HG03175 (cell line): ENCODE measurements around the gene SEPTIN10.
"Not testable (repeated sequence)": the region's sequence is repeated elsewhere in the genome, so short reads cannot be mapped to it uniquely, and the experiment has no call there.

Source experiments
- ATAC-seq: cut with Tn5 transposase; IDR thresholded peaks from one replicate; pipeline ENCODE4 v1.9.1; 2021; ENCODE audit warnings: mild to moderate bottlenecking, moderate library complexity; ENCODE audit not compliant: unreplicated experiment

The SEPTIN10 gene

DNA sequence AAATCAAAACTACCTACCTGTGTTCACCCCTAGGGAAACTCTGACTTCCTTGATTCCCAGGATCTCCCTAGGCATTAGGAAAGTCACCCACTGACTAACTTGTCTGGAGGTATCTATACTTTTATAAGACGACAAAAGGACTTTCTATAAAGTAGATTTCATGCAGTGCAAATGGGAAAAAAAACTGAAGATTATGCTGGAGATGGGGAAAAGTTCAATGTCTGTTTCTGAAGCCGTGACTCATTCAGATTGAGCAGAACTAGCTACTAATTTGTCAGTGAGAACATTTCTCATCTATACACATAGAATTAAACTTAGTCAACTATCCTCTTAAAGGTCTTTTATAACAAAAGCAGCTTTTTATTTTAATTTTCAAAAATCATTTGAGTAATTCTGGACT is 6.0 kb downstream of the SEPTIN10 start:
- no peak for ATAC-seq

DNA sequence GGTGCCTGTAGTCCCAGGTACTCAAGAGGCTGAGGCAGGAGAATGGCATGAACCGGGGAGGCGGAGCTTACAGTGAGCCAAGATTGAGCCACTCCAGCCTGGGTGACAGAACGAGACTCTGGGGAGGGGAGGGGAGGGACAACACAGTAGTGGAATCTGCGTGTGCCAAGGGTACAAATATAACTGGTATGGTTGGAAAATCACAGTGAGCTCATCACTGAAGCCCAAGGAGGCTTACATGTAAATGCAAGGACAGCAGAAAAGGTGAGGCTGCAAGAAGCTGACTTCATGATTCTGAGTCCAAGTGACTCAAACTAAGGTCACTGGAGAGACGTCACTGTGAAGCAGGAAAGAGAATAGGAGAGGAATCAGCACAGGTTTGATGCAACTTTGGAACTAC is 9.2 kb downstream of the SEPTIN10 start:
- no peak for ATAC-seq

DNA sequence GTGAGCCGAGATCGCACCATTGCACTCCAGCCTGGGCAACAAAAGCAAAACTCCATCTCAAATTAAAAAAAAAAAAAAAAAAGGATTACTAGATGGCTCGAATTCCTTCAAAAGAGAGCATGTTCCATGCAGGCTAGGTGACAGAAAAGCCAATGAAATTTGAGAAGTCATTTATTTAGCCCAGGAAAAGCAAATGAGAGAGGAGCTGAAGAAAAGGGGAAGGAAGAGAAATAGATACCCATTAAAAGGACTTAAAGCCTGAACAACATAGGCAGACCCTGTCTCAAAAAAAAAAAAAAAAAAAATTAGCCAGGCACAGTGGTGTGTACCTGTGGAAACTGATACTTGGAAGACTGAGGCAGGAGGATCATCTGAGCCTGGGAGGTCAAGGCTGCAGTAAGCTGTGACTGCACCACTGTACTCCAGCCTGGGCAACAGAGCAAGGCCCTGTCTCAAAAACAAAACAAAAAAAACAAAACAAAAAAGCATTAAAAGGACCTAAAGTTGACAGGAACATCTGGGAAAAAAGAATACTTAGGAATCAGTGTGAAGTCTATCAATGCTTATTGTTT is 11.1 kb downstream of the SEPTIN10 start:
- no peak for ATAC-seq

DNA sequence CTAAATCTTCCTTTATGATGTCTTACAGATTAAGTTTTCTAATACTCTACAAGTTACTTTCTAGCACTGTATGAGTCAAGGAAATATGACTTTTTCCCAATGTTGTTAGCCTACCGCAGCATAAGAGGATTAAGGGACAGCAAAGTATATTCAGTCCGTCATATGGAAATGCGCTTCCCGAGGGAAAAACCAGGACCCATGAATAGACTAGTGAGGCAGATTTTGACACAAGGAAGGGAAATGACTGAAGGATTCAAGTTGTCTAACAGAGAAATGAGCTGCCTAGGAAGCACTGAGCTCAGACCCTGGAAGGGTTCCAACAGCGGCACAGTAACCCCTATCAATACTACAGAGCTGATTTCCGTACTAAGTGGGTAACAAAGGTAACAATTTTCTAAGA is 12.0 kb downstream of the SEPTIN10 start:
- ATAC-seq = no peak

DNA sequence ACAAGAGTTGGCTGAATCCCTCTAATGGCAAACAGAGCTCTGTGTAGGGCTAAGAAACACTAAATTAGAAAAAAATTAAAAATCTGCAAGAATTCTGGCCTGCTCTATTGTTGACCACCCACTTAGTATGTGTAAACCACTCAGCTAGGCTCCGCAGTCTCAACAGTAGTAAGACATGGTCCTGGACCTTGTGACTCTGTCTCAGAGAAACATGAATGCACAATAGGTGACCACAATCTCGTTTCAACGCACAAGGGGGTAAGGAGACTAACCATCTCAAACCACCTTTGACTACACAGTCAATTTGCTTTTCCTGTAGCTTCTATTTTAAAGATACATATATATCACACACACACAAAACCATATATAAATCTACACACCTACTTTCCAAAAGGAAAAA is 16.5 kb downstream of the SEPTIN10 start:
- ATAC-seq = no peak

DNA sequence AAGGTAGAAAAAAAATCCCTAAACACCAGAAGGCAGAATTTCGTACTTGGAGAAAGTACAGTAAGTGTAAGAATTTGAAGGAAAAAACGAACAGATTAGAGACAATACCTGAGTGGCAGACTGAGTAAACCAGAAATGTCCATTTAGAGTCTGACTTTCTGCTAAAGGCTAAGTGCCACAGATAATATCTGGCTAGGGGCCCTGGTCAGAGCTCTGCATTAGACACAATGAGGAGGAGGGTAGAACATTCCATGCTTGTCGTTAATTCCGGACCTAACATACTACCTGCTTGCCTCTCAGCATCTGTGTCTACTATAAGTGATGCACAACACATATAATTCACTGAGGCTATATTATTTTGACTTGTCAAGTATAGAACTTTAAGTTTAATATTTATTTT is 18.1 kb downstream of the SEPTIN10 start:
- no peak for ATAC-seq

DNA sequence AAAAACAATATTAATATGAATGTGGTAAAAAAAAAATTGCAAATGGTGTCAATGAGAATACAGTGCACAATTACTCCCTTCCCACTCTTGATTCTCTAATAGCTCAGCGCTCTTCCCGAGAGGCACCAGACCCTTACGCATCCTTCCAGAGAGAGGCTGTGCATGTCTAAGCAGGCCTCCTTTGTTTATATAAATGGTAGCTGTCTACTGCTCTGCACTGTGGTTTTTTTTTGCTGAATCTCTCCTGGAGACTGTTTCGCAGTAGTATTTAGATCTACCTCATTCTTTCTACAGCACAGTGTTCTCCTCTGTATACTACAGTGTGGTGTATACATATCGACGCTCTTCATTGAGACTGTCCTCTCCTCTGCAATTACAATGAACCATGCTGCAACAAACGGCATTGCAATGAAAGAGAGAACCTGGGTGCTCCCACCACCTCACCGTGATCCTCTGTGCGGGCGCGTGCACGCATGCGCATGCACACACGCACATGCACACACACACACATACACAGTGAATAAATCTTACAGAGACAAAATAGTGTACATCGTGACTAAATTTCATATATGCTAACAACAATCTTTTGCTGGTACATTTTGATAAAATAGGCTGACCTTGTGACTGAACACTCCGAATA is 19.4 kb downstream of the SEPTIN10 start:
- no peak for ATAC-seq

DNA sequence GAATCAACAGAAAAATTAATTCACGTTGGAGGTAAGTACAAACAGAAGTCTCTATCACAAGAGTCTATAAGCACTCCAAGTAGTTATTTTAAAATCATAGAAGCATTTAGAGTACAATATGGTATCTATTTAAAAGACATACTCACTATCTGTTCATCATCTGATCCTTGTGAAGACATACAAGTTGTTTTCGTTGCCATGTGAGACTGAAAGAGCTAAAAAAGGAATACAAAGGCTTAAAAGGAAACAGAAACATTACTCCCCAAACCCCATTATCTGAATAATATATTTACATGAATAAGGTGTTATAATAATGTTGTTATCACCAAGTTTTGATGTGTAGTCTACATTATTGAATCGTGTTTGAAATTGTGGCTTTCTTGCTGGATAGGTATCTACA is 20.9 kb downstream of the SEPTIN10 start:
- no peak for ATAC-seq

DNA sequence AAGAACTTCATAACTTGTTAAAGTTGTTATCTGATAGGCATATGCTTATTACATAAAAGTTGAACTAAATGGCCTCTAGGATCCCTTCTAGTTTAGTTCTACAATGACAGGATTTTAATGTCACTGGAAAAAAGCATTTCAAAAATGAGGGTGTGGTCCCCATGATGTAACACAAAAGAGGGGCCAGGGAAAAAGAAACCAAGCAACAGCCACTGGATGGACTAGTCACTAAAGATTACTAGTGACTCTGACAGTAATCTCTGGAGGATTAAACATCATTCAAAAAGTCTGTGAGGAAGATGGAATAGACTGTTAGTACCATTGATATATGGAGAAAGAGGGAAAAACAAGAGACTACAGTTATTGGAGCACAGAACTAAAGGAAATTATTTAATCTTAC is 22.6 kb downstream of the SEPTIN10 start:
- no peak for ATAC-seq

DNA sequence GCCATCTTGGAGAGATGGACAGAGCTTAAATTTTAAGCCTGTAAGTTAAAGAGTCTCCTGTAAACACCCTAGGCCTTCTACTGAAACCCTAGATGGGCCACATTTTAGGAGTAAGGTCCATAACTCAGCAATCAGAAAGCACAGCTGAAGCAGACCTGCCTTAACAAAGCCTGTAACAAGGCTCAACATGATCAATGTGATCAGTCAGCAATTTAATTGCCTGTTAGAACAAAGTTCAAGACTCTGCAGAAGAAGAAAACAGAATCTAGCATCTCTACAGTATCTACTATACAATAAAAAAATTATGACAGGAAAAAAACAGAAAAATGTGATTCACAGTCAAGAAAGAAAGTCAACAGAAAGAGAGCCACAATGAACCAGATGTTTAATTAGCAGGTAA is 27.1 kb downstream of the SEPTIN10 start:
- ATAC-seq = no peak

DNA sequence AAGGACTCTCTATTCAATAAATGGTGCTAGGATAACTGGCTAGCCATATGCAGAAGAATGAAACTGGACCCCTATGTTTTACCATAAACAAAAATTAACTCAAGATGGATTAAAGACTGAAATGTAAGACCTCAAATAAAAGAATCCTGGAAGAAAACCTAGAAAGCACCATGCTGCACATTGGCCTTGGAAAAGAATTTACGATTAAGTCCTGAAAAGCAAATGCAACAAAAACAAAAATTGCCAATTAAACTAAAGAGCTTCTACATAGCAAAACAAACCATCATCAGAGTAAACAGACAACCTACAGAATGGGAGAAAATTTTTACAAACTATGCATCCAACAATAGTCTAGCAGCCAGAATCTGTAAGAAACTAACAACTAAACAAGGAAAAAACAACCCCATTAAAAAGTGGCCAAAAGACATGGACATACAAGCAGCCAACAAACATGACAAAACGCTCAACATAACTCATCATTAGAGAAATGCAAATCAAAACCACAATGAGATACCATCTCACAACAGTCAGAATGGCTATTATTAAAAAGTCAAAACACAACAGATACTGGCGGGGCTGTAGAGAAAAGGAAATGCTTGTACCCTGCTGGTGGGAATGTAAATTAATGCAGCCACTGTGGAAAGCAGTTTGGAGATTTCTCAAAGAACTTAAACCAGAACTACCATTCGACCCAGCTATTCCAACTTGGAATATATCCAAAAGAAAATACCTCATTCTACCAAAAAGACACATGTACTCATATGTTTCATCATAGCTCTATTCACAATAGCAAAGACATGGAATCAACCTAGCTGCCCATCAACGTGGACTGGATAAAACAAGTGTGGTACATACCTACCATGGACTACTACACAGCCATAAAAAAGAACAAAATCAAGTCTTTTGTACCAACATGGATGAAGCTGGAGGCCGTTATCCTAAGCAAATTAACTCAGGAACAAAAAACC is 30.6 kb downstream of the SEPTIN10 start:
- ATAC-seq = no peak

DNA sequence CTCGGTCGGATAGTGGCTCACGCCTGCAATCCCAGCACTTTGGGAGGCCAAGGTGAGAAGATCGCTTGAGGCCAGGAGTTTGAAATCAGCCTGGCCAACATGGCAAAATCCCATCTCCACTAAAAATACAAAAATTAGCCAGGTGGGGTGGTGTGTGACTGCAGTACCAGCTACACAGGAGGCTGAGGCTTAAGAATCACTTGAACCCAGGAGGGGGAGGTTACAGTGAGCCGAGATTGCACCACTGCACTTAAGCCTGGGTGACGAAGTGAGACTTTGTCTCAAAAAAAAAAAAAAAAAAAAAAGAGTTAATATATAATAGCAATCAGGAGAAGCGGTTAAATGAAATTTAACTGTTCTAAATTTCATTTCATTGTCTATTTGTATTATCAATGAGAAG is 36.1 kb downstream of the SEPTIN10 start:
- not testable (repeated sequence) for ATAC-seq

DNA sequence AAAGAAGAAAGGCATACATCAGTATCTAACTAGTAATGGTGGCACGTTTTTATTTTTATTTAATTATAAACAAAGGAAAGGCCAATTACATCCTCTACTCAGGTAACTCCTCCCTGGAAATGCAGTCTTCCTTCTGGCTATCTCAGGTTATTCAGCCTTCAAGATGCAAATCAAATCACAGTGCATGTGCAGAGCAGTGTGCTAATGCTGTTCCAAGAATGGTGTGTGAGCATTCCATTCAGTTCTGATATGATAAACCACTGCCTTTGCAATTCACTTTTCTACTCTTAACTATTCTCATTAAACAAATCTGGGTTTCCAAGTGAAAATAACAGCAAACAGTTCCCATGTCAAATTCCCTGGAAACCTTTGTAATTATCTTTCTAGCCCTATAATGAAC is 38.4 kb downstream of the SEPTIN10 start:
- ATAC-seq = no peak

DNA sequence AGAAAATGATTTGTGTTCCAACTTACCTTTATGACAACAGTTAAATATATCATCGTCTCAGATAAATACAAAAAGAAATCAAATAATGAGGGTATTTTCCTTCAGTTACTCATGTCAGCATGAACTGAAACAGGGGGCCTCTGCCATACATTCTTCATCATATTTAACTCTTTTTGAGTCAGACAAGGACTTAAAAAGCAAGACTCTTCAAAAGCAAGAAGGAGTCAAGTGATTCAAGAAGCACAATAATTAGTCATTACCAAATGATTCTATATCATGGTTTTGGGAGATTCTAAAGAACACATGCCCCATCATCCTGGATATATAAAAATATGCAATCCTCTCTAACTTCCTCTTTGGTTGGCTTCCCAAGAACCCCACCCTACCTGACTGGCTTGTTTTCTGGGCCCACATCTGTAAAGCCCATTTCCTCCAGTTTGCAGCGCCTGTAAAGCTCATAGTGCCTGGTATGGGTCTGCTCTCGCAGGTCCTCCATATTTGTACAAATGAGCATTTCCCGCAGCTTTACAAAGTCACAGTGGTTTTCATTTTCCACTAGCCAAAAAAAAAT is 49.7 kb downstream of the SEPTIN10 start:
- no peak for ATAC-seq

DNA sequence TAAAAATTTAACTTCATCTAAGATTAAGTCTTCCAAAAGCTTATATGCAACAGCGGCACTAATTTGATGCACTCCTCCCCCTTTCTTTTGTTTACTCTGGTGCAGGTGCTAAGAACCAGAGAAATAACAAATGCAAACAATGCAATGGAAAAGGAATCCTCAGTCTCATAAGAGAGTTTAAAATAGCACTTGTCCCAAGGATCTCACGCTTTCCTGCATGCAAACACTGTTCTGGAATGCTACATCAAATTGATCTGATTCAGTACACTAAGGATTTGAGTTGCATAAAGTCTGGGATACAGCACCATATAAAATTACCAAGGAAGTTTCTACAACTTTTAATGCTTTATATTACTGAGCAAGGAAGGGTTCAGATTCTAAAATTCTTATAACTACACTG is 50.5 kb downstream of the SEPTIN10 start:
- ATAC-seq = no peak

DNA sequence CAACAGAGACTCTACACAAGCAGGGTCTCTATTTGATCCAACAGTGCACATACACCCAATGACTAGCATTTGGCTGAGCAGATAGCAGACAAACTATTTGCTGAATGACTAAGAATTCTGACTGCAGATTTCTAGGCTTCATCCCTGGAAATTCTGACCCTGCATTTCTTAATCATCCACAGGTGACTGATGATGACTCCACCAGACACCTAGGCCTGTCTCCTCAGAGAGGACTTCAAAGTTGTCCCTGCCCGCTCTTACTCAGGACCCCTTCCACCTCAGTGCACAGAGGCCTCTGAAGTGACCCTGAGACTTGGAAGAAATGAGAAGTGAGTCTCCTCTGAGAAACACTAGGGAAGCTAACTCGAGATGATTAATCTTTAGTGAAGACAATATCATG is 51.3 kb downstream of the SEPTIN10 start:
- ATAC-seq = no peak

DNA sequence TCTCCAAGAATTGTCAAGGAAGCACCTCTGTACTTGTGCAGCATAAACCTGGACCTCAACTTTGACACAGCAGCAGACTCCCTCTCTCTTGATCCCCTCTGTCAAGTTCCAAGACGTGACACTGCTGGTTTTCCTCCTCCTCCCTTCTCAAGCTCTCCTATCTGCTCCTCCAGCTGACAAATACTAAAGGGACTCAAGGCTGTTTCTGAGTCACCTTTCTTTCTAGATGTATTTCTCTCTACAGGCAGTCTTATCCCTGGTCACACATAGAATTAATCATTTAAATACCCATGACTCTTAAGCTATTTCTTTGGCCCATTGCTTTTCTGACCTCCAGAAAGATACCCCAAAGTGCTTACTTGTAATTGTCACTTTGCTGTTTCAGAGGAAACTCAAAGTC is 53.5 kb downstream of the SEPTIN10 start:
- no peak for ATAC-seq

DNA sequence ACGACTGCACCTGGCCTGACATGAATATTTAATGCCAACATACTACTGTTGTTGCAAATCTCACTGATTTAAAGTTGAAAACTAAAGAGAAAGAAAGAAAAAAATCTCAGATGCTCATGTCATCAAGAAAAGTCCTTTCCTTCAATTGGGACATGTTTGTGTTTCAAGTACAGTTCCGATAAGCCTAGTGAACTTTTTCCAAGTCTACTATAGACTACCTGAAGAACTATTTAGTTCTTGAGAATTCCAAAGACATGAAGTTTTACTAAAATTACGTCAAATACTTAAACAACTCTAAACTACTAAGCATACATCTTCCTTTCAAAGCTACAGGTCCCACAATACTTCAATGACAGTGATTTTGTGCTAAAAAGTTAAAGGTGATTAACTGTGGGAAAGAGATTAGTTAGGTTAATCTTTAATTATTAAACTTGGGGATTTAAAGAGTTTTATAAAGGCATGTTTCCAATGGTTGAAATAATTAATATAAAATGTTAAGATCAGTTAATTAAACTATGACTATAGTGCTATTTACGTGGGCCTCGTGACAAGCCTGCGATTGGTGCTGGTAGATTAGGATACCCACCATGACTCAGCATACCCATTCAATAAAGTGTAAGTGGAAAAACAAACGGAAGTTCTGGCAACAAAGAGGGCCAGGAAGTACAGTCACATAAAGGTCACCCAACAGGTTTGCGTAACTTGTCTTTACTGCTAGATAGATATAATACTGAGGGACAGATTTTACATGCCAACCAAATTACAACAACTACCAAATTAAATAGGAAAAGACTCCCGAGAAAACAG is 55.5 kb downstream of the SEPTIN10 start:
- ATAC-seq = no peak

DNA sequence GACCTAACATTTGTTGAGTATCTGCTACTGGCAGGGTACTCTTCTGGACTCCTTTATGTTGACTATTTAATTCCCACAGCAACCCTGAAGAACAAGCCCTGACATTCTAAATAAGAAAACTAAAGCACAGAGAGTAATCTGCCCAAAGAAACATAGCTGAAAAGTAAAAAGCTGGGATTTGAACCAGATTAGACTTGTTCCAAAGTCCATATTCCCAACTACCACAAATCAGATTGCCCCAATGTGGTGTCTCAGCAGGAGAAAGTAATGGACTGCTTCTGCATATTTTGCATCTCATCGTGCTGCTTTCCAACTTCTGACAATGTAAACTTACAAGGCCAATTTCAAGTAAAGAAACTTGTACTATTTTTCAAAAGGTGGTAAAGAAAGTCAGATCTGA is 56.5 kb downstream of the SEPTIN10 start:
- no peak for ATAC-seq

DNA sequence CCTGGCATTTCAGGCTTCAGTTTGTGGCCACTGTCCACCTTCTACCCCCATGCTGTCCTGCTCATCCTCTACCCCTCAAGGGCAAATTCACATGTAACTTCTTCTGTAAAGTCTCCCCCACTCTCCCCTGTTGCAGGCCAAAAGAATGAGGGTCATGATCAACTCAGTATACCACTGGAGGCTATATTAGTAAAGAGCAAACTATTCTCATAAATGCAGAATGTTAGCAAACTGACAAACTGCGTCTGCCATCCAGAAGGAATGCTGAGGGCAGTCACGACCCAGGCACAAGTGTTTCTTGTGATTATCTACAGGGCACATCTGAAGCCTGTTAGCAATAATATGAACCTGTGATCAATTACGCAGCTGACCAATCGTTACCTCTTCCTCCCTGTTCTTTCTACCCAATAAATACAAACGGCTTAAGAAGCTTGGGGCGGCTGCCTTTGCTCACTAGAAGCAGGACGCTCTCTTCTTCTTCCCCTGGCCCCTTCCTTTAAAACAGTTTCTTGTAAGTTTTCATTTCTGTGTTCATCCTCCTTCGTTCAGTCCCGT is 58.3 kb downstream of the SEPTIN10 start:
- ATAC-seq = no peak

DNA sequence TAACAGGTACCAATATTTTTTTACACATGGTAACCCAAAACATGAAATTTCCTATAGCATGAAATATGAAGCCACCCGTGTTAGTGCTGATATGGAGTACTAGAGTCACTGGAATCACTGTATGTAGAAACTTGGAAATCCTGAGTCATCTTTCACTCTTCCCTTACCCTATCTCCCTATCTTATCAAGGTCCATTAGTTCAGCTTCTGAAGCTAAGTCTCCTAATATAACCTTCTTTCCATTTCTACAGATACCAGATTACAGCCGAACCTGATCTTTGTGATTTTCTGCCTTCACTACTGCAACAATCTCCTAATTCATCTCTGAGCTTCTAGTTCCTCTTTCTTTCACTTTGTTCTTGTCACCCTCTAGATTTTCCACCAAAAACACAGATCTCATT is 59.0 kb downstream of the SEPTIN10 start:
- ATAC-seq = no peak
